Prostate gland (tissue), 2 donors: ENCODE results near the gene BARX1.

Experiments used
- CTCF ChIP-seq, 4 experiments: fragments of 200-600 bp in 2 of 4; fragments of 450-650 bp in 2 of 4; sonication (generic) in 2 of 4; IDR thresholded peaks; 1 replicate in 3 of 4; 2 replicates in 1 of 4; pipeline ENCODE4 v1.5.1; 2016 to 2019; ENCODE audit warnings: antibody characterized with exemption in 4 of 4, mild to moderate bottlenecking in 2 of 4, moderate library complexity in 2 of 4
- POLR2A ChIP-seq: fragments of 450-650 bp; IDR thresholded peaks from one replicate; pipeline ENCODE4 v1.6.1; 2016; ENCODE audit warnings: antibody characterized with exemption, mild to moderate bottlenecking
- POLR2AphosphoS5 ChIP-seq: sonication (generic); formaldehyde crosslinking; IDR thresholded peaks from one replicate; pipeline ENCODE4 v1.6.1; 2017; ENCODE audit warnings: antibody characterized with exemption

- no peak for TF ChIP-seq CTCF (IDR thresholded peaks at IDR 0.05)
- no peak for TF ChIP-seq POLR2A
- no peak for TF ChIP-seq POLR2AphosphoS5
These were observed 20.1 kb upstream of the BARX1 start for GRCh38 chr9:93975262-93975661.
